Heart left ventricle (tissue), 16 donors: ENCODE measurements around the gene EDNRB. TPM values are rescaled to one million over a fixed set of nuclear protein-coding genes. Genes with fewer than 3 reads are reported as not detected.
"Not testable (repeated sequence)": the region's sequence is repeated elsewhere in the genome, so short reads cannot be mapped to it uniquely, and the experiment has no call there.

ENCODE experiments used
- ATAC-seq, 4 donors: fragments of 200-7000 bp; cut with Tn5 transposase; one replicate each; pipeline ENCODE4 v1.9.1; 2020 to 2022; ENCODE audit warnings: moderate library complexity in 4 of 4, mild to moderate bottlenecking in 3 of 4, moderate number of reproducible peaks in 1 of 4
- DNase-seq, 5 donors: peaks; one replicate each; pipeline ENCODE4 v3.0.0-alpha.2; 2020
- H3K27ac ChIP-seq, 12 donors: fragments of 200-600 bp; sonication (generic) in 4 of 12; one replicate each; pipeline versions ENCODE4 v1.5.0 to v1.8.0; 2016 to 2022; ENCODE audit warnings: mild to moderate bottlenecking in 2 of 12
- H3K27me3 ChIP-seq, 9 donors: fragments of 200-600 bp; sonication (generic) in 2 of 9; one replicate each; pipeline versions ENCODE4 v1.5.1 to v1.8.0; 2016 to 2022; ENCODE audit warnings: mild to moderate bottlenecking in 3 of 9
- H3K36me3 ChIP-seq, 9 donors: fragments of 200-600 bp; sonication (generic) in 2 of 9; one replicate each; pipeline versions ENCODE4 v1.5.0 to v1.8.0; 2018 to 2022; ENCODE audit warnings: mild to moderate bottlenecking in 2 of 9
- H3K4me1 ChIP-seq, 12 donors: fragments of 200-600 bp; sonication (generic) in 4 of 12; one replicate each; pipeline versions ENCODE4 v1.5.0 to v1.8.0; 2016 to 2022; ENCODE audit warnings: mild to moderate bottlenecking in 3 of 12
- H3K4me3 ChIP-seq, 12 donors: fragments of 200-600 bp; sonication (generic) in 4 of 12; one replicate each; pipeline versions ENCODE4 v1.5.0 to v1.8.0; 2017 to 2022; ENCODE audit warnings: mild to moderate bottlenecking in 9 of 12, moderate library complexity in 4 of 12
- H3K9me3 ChIP-seq, 12 donors: fragments of 200-600 bp; sonication (generic) in 4 of 12; one replicate each; pipeline versions ENCODE4 v1.5.0 to v1.8.0; 2016 to 2022; ENCODE audit warnings: mild to moderate bottlenecking in 1 of 12
- CTCF ChIP-seq, 12 donors: fragments of 200-600 bp; sonication (generic) in 4 of 12; IDR thresholded peaks; one replicate each; pipeline versions ENCODE4 v1.5.0 to v1.8.0; 2018 to 2022; ENCODE audit warnings: antibody characterized with exemption in 12 of 12, mild to moderate bottlenecking in 5 of 12
- POLR2A ChIP-seq, 2 donors: fragments of 450-650 bp; IDR thresholded peaks; one replicate each; pipeline ENCODE4 v1.6.1; 2017; ENCODE audit warnings: antibody characterized with exemption in 2 of 2, mild to moderate bottlenecking in 2 of 2, moderate library complexity in 2 of 2
- WGBS, 4 donors: extraction: QIAGEN DNeasy Blood & Tissue Kit in 2 of 4; methylation state at CpG; one replicate each; pipeline versions ENCODE4 v1.1.5 to v1.1.7; 2013 to 2018; 5-methylcytosine and 5-hydroxymethylcytosine counted together
- intact Hi-C, 10 donors: fragments of 100-400 bp; cut with DNase I; formaldehyde crosslinking; loops; one replicate each; pipeline versions ENCODE4 v1.11.1 to v1.14.2; 2022
- polyA plus RNA-seq, 2 donors: library from polyadenylated mRNA; stranded (reverse); fragments of 200-250 nt; gene quantifications; one replicate each; pipeline ENCODE4 v1.2.3, GENCODE V29; 2013
- total RNA-seq, 9 donors: library from RNA; depleted of rRNA in 2 of 9; stranded (reverse); fragments of >200 nt in 2 of 9; fragmentation: NEBNext Ultra II Directional in 3 of 9; extraction: Animal tissue kit (Norgen Biotek cat#: 25700) in 3 of 9; gene quantifications; one replicate each; pipeline versions ENCODE4 v1.1.0 to v1.2.4, GENCODE V29; 2016 to 2023
- donor health status: ischemic (EF 13 %, LVEDD 7.1; RV severe dilation, severe dysfunction).
- donor health status: healthy with polysubstance abuse.
- donor health status: DM: no; HTN: yes; CAD: no.
- donor health status: DM: no; HTN: no; CAD: no.
- donor health status: ischemic (EF 25% LVEDD 6.9; RV normal size, moderate dysfunction).
- donor health status: ischemic (EF 25% LVEDD 5.7; RV mildly dilated, moderate dysfunction).
- donor health status: healthy.
- donor health status: DM: yes; HTN: yes; CAD: no.
- donor health status: ischemic (EF 35%, LVEDD 5.7; RV mildly dilated, moderate dysfunction).
- donor health status: nonischemic (EF 11% LVEDD 7.7; RV severe dilation, severe dysfunction).
- donor health status: DM: yes; HTN: yes; CAD: no.
- donor health status: PGD.
- donor health status: ischemic (EF 29% LVEDD 5.4; RV normal size, mild dysfunction).
- donor health status: nonischemic (EF 23%, LVEDD 6.1; RV moderate dilation, normal function).

Gene EDNRB
- total and polyA plus RNA-seq, 11 donors: 9.8 to 72.0 (median 17.9) TPM

GRCh38 chr13:77853703-77854102 is 64.9 kb downstream of the EDNRB start:
- WGBS, 4 donors: 49 to 57% (median 51%) methylated on average over 4 of the region's 4 CpGs
- intact Hi-C loops: no loop called here
- ATAC-seq (no peak), DNase-seq (no peak)
- H3K4me1 ChIP-seq: no peaks in the 10 kb centered on the region
- H3K27me3 ChIP-seq: no peaks in the 10 kb centered on the region
- H3K9me3 ChIP-seq: peaks cover 0 to 11% (median 0%) of the 10 kb centered on the region in 12 donors
- peak overlapping the region in 1 of 12 donors; percentile 23 for H3K27ac ChIP-seq
- TF ChIP-seq POLR2A (IDR thresholded peaks at IDR 0.05) (no peak), CTCF (IDR thresholded peaks at IDR 0.05) (no peak)
- no peaks in the 10 kb centered on the region for H3K36me3 ChIP-seq
- H3K4me3 ChIP-seq: no peak overlapping the region

- not testable (repeated sequence) for ATAC-seq
These were observed 70.6 kb downstream of the EDNRB start for GRCh38 chr13:77848050-77848449.

GRCh38 chr13:77846173-77846572 is 72.5 kb downstream of the EDNRB start:
- TF ChIP-seq CTCF (IDR thresholded peaks at IDR 0.05) (no peak), POLR2A (IDR thresholded peaks at IDR 0.05) (no peak)
- DNase-seq: no peak
- Histone ChIP-seq H3K36me3 (no peaks in the 10 kb centered on the region), H3K4me1 (peaks cover 0 to 7% (median 0%) of the 10 kb centered on the region in 12 donors), H3K9me3 (peaks cover 0 to 18% (median 0%) of the 10 kb centered on the region in 12 donors), H3K27me3 (no peaks in the 10 kb centered on the region), H3K27ac (peak overlapping the region in 1 of 12 donors; percentile 53), H3K4me3 (no peak overlapping the region)
- intact Hi-C loops: no loop called here
- no peak for ATAC-seq
- WGBS, 4 donors: 83 to 93% (median 90%) methylated on average over 1 of the region's 1 CpG

More at GRCh38 chr13:77848050-77848449, 70.6 kb downstream of the EDNRB start:
- H3K36me3 ChIP-seq, H3K4me3 ChIP-seq, DNase-seq, H3K27me3 ChIP-seq, H3K4me1 ChIP-seq, intact Hi-C loops, H3K27ac ChIP-seq: not testable (repeated sequence)
- peaks cover 0 to 21% (median 0%) of the 10 kb centered on the region in 12 donors for H3K9me3 ChIP-seq
- WGBS, 4 donors: 95 to 98% (median 97%) methylated on average over 4 of the region's 4 CpGs

Other genes starting within 250 kb of the EDNRB start
- 10 to 100 TPM in 2 of 9 donors, 1 to 10 TPM in 7; 5.1 to 14.9 (median 7.2) TPM for gene SLAIN1, start 221.1 kb downstream of the EDNRB start, total RNA-seq
- gene SLAIN1, start 221.1 kb downstream of the EDNRB start, polyA plus RNA-seq: 1 to 10 TPM; 2.3 to 4.2 TPM